GM06990 (cell line): ENCODE measurements around the gene THSD4.

Experiments
- DNase-seq: peaks from one replicate; pipeline ENCODE4 v3.0.0-alpha.2; 2011; ENCODE audit not compliant: insufficient read length; ENCODE audit errors: extremely low read depth
- H3K27me3 ChIP-seq: replicated peaks from 2 replicates; pipeline ENCODE4 v1.6.0; 2011; ENCODE audit warnings: low read length; ENCODE audit not compliant: control insufficient read depth, insufficient read depth
- H3K36me3 ChIP-seq: 2 replicates; pipeline ENCODE4 v1.5.1; 2011; ENCODE audit warnings: low read length; ENCODE audit not compliant: control insufficient read depth, insufficient read depth
- H3K4me3 ChIP-seq: replicated peaks from 2 replicates; pipeline ENCODE4 v1.5.1; 2011; ENCODE audit warnings: low read depth, mild to moderate bottlenecking, control low read depth, low read length
- CTCF ChIP-seq: IDR thresholded peaks from 2 replicates; pipeline ENCODE4 v1.5.1; 2011; ENCODE audit warnings: low read length, control low read depth, mild to moderate bottlenecking, inconsistent platforms; ENCODE audit not compliant: insufficient read depth, poor library complexity, severe bottlenecking

THSD4 gene

GRCh38 chr15:71275098-71275497 lies 159.8 kb downstream of the THSD4 start:
- TF ChIP-seq CTCF: no peak
- H3K36me3 ChIP-seq: no peaks in the 10 kb centered on the region
- DNase-seq: no peak
- H3K4me3 ChIP-seq: no peak overlapping the region
- H3K27me3 ChIP-seq: no peaks in the 10 kb centered on the region; the same call in 1 of the 2 replicates

- Histone ChIP-seq H3K4me3 (no peak overlapping the region), H3K36me3 (no peaks in the 10 kb centered on the region), H3K27me3 (no peaks in the 10 kb centered on the region; the same call in 1 of the 2 replicates)
- no peak for TF ChIP-seq CTCF
- no peak for DNase-seq
Measured at GRCh38 chr15:71275566-71276335, 160.5 kb downstream of the THSD4 start.

GRCh38 chr15:71276336-71276665 lies 161.0 kb downstream of the THSD4 start:
- no peak for DNase-seq
- TF ChIP-seq CTCF: no peak
- H3K36me3 ChIP-seq: no peaks in the 10 kb centered on the region
- no peak overlapping the region for H3K4me3 ChIP-seq
- H3K27me3 ChIP-seq: no peaks in the 10 kb centered on the region; the same call in 1 of the 2 replicates

GRCh38 chr15:71278989-71279756 lies 163.9 kb downstream of the THSD4 start:
- no peaks in the 10 kb centered on the region for H3K36me3 ChIP-seq
- DNase-seq: no peak
- no peaks in the 10 kb centered on the region; the same call in 1 of the 2 replicates for H3K27me3 ChIP-seq
- H3K4me3 ChIP-seq: no peak overlapping the region
- no peak for TF ChIP-seq CTCF

GRCh38 chr15:71279757-71280141 lies 164.5 kb downstream of the THSD4 start:
- H3K4me3 ChIP-seq: no peak overlapping the region
- no peaks in the 10 kb centered on the region for H3K36me3 ChIP-seq
- no peak for DNase-seq
- no peaks in the 10 kb centered on the region; the same call in 1 of the 2 replicates for H3K27me3 ChIP-seq
- no peak for TF ChIP-seq CTCF
